NCI-H1417 treated with DMSO at 0.1 percent for 48 hours (cell line): Measurements from ENCODE around the gene MYO5B.
A peak's percentile ranks its signal among the peaks of the same experiment; 100 is the strongest.
"Not testable (repeated sequence)": the region's sequence is repeated elsewhere in the genome, so short reads cannot be mapped to it uniquely, and the experiment has no call there.

ENCODE experiments used
- DNase-seq: peaks from one replicate; lab custom pipeline; 2025; lab: John Stamatoyannopoulos, UW

The MYO5B gene

DNA sequence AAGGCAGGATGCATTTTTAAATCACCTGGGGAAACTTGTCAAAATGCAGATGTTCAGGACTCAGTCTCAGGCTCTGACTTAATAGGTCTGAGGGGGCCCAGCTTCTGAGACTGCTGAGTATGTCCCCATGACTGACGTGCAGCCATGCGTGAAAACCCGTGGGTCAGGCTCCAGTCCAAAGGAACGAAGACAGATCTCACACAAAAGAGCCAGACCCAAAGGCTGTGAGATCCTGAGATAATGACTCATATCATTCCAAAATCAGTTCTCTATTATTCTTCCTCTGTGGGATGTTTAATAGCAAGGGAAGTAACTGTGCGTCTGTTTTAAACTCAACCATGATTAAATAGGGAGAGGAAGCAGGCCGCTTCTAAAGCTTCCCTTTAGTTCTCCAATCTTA is 274.2 kb downstream of the MYO5B start:
- DNase-seq: no peak

DNA sequence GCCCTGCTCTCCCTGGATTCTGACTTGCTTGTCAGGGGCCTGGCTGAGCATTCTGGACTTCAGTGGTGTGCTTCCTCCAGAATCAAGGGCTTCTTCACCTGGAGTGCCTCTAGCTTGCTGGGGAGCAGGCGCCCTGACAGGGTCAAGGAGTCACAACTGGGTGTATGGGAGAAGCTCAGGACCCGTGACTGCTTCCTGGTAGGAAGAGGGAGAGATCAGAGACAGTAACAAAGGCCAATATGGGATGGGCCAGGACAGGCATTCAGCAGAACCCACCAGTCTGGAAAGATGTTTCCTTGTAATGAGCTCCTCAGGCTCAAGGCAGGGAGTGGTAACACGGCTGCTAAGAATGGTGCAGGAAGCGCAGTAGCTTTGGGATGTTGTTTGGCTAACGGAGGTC is 277.2 kb downstream of the MYO5B start:
- no peak for DNase-seq

GRCh38 chr18:49915352-49915751 is 279.6 kb downstream of the MYO5B start:
- no peak for DNase-seq

DNA sequence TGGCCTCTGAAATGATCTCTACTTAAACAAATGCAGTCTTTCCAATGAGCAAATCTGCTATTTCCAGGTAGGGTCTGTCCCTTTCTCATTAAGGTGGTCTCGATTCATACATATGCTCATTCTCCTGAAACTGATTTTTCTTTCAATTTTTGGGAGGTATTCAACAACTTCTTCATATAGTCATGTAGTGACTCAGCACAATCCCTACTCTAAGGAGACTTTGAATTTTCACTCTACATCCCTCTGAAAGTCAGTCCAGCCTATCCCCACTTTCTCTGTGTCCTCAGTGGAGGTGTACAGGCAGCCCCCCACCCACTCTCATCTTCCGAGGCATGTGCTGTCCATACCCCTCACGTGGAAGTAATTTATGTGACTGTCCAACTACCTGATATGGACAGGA is 281.7 kb downstream of the MYO5B start:
- no peak for DNase-seq

DNA sequence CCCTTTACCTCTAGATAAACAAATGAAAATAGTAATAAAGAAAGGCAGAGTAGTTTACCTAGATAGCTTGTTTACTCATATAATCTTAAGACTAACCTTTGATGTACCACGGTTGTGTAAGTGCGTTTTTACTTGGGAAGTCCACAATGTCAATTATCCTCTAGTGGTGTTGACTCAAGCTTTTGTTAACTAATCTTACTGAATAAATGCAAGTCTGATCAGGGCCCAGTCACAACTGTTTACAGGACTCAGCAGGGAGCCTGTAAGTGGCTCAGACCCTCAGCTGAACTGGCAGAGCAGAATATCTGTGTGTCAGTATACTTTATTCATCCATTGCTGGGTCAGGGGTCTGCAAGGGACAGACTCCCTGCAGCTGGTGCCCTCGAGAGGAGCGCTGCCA is 283.5 kb downstream of the MYO5B start:
- DNase-seq: peak; percentile 83

- DNase-seq: no peak
Measured at GRCh38 chr18:49910986-49911385, 284.0 kb downstream of the MYO5B start.

DNA sequence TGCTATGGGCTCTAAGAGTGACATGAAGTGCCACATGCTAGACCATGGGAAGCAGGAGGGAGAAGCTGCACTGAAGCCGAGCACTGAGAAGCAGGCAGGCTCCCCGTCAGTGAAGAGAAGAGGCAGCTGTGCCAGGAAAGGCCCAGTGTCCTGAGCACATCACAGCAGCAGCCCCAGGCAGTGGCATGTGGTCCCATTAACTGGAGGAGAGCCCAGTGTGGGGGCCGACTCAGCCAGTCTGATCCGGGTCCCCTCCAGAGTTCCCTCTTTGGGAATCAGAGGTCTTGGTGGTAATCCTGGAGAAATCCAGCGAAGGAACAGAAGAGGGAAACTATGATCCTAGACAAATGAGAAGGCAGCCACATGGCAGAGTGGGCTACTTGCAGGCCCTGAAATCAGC is 284.9 kb downstream of the MYO5B start:
- no peak for DNase-seq

DNA sequence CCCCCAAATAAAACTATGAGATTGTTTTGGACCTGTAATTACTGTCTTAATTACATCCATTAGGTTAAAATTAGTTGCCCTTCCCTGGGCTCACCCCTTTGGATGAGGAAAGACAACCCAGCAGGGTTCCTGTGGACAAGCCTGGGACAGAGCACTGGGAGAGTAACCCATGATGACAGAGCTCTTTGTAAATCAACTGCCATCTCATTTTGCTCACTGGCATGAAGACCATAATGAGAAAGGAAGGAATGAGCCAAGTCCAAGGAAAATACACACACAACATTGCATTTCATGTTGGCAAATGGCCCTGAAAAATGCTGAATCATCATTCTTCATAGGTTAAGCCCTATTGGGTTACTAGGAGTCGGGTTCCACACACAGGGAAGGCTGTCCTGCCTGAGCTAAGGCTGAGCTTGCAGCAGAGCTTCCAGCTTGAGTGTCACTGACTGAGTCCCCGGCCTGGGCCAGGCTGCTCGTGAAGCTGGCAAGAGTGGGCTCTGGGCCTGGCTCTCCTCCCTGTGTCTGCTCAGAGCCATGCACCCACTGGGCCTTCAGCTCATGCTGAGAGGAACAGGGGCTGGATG is 287.5 kb downstream of the MYO5B start:
- DNase-seq: no peak

- no peak for DNase-seq
Measured at GRCh38 chr18:49905771-49906170, 289.2 kb downstream of the MYO5B start.

DNA sequence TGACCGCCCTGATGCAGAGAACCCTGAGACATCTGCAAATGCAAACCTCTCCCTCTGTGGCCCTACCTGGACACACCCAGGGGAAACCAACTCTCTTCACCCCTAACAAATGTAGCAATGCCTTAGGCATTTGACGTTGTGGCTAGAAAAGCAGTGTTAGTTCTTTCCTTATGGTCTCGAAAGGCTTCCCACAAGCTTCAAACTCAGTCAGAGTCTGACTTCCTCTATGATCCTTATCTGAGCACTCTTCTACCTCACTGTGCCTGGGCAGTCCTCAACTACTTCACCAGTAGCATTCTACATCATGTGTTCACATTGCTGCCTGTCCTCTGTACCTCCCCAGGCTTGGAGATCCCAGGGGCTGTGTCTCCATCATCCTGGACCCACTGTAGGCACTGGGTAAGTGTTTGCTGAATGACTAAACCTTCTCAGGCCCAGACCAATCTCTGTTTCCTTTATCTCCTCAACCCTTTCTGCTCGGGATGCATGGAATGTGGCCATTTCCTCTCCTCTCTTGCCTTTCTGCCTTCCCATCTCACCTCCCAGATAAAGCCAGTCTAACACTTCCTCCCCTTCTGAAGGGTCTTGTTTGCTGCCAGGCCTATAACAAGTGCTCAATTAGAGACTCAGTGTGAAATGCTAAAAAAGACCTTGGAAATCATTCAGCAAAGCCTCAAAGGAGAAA is 289.9 kb downstream of the MYO5B start:
- no peak for DNase-seq

DNA sequence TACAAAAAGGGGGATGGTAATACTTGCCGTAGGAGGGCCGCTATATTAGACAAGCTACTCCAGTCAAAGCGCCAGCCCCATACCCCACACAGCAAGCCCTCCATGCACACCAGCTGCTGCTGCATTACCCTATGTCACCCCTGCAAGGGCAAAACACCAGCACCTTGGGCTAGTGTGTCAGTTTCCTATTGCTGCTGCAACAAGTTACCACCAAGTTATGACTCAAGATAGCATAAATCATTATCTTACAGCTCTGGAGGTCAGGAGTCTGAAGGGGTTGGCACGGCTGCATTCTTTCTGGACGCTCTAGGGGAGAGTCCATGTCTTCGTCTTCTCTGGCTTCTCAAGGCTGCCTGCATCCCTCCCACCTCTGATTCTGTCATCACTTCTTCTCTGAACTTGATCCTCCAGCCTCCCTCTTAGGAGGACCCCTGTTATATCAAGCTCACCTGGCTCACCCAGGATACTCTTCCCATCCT is 293.0 kb downstream of the MYO5B start:
- no peak for DNase-seq

GRCh38 chr18:49899657-49900330 is 295.2 kb downstream of the MYO5B start:
- no peak for DNase-seq

GRCh38 chr18:49898421-49898820 is 296.5 kb downstream of the MYO5B start:
- no peak for DNase-seq

- no peak for DNase-seq
Measured at GRCh38 chr18:49894517-49895226, 300.3 kb downstream of the MYO5B start.

DNA sequence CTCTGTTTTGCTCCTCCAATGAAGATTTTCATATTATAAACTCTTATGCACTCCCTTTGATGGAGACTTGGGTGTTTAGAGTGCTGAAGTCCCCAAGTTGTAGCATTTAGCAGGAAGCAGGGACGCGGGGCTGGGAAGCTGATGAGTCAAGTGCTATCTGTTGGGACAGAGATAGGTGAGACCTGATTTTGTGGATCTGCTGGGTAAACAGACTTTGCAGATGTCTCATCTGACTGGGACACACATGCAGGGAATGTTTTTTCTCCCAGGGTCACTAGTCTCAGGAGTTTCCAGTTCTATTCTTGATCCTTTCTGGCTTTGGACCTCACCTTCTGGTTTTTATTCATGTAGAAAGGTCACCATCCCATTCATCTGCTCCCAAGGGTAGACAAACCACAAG is 301.9 kb downstream of the MYO5B start:
- no peak for DNase-seq

DNA sequence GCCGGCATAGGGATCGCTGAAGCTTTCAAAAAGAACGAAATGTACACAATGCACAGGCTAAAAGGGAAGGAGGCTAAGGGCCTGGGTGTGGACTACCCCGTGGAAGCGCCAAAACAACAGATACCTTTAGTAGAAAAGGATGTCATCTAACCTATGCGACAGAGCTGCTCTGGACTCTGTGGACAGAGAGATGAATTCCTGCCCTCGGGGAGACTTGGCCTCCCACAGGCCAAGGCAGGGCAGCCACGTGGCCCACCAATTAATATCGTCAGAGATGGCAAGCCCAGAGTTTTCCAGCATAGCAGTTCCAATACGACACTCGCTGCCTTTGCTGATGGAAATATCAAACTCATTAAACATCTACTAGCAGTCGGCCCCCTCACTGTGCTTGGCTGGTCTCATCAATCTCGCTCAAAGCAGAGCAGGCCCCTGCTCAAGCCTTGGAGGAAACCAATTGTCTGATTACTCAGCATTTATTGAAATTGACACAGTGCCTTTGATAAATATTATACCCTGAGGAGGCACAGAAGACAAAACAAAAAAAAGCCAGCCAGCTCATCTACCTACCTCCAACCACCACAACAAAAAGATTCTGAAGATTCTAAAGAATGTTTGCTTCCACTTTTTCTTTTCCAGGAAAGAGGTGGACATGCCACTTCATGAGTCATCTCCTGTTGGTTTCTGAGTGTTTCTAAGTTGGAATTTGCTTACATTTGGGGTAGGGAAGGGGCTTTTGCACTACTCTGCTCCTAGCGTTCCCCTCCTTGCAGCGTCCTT is 302.6 kb downstream of the MYO5B start:
- no peak for DNase-seq

GRCh38 chr18:49890041-49890440 is 304.9 kb downstream of the MYO5B start:
- DNase-seq: no peak

GRCh38 chr18:49889552-49889951 is 305.4 kb downstream of the MYO5B start:
- DNase-seq: not testable (repeated sequence)

DNA sequence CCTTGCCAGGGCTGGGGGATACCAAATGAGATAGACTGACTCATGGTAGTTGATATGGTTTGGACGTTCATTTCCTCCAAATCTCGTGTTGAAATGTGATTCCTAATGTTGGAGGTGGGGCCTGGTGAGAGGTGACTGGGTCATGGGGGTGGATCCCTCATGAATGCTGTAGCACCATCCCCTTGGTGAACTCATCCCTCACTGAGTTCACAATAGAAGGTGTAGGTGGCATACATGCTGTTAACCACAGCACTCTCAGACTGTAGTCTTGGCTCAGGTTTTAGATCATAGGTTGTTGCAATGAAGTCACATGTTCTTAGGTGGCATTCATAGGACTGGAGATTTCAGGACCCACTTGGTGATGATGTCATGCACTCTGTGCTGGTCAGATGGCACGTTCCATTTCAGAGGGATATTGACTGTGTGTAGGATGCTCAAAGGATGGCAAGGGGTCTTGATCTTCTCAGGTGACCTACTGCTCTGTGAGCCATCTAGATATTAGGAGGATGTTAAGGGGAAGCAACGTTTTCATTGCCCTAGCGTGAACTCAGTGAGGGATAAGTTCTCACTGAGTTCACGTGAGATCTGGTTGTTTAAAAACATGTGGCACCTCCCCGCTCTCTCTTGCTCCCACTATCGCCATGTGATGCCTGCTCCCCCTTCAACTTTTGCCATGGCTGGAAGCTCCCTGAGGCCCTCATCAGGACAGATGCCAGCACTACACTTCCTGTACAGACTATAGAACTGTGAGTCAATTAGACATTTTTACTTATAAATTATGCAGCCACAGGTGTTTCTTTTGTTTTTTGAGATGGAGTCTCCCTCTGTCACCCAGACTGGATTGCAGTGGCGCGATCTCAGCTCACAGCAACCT is 307.8 kb downstream of the MYO5B start:
- DNase-seq: no peak

- no peak for DNase-seq
Measured at GRCh38 chr18:49884959-49885358, 310.0 kb downstream of the MYO5B start.

GRCh38 chr18:49884465-49884864 is 310.5 kb downstream of the MYO5B start:
- DNase-seq: no peak
